Measurements from ENCODE around the gene BMPR1B.
A peak's percentile ranks its signal among the peaks of the same experiment; 100 is the strongest.

BMPR1B gene

DNA sequence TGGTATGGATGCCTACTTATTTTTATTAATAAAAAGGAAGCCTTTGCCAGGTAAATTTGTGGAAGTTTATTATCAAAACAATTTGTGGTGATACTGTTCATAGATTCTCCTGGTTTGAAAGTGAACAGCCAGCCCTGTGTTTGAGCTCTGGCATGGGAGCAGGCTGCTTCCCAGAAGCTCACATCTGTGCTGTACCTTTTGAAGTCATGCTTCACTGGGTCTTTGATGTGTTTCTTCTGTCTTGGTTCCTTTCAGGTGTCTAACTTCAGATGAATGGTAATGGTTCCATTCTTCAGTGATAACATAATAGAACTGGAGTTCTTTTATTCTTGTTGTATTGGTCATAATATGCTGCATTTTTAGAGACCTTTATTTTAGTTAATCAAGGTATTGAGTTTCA lies 85.5 kb downstream of the BMPR1B start:
- H3K27me3 ChIP-seq (ENCODE audit: insufficient read depth, low read length, poor library complexity), result no peaks in the 10 kb centered on the region
- no peaks in the 10 kb centered on the region for H3K9me3 ChIP-seq (ENCODE audit: insufficient read depth, low read length, severe bottlenecking)
- DNase-seq (peak; percentile 39), ATAC-seq (ENCODE audit: insufficient read depth, low read depth) (peak; percentile 94)
- H3K4me1 ChIP-seq (ENCODE audit: insufficient read depth, low read length), result peaks cover 22% of the 10 kb centered on the region
- H3K27ac ChIP-seq (ENCODE audit: low read length), result no peak overlapping the region
- no peak overlapping the region for H3K4me3 ChIP-seq (ENCODE audit: low read depth in 1 of 2, low read length in 2 of 2)
- TF ChIP-seq EZH2 (IDR thresholded peaks at IDR 0.05; ENCODE audit: borderline replicate concordance, low read depth, low read length, severe bottlenecking), result no peak
- TF ChIP-seq, protein P1, sequence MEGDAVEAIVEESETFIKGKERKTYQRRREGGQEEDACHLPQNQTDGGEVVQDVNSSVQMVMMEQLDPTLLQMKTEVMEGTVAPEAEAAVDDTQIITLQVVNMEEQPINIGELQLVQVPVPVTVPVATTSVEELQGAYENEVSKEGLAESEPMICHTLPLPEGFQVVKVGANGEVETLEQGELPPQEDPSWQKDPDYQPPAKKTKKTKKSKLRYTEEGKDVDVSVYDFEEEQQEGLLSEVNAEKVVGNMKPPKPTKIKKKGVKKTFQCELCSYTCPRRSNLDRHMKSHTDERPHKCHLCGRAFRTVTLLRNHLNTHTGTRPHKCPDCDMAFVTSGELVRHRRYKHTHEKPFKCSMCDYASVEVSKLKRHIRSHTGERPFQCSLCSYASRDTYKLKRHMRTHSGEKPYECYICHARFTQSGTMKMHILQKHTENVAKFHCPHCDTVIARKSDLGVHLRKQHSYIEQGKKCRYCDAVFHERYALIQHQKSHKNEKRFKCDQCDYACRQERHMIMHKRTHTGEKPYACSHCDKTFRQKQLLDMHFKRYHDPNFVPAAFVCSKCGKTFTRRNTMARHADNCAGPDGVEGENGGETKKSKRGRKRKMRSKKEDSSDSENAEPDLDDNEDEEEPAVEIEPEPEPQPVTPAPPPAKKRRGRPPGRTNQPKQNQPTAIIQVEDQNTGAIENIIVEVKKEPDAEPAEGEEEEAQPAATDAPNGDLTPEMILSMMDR (IDR thresholded peaks at IDR 0.05; ENCODE audit: borderline replicate concordance, extremely low read depth, low read length, poor library complexity, severe bottlenecking), result no peak
- H3K4me2 ChIP-seq (ENCODE audit: insufficient read depth, low read length), result no peak overlapping the region
- no peaks in the 10 kb centered on the region for H4K20me1 ChIP-seq (ENCODE audit: insufficient read depth, low read length)
- no peak overlapping the region for H3K9ac ChIP-seq (ENCODE audit: low read depth, low read length)
- no peak overlapping the region for H2AFZ ChIP-seq (ENCODE audit: low read depth, low read length)
- H3K79me2 ChIP-seq (ENCODE audit: insufficient read depth, low read length), result no peaks in the 10 kb centered on the region
- no peaks in the 10 kb centered on the region for H3K36me3 ChIP-seq (ENCODE audit: insufficient read depth, low read length)

DNA sequence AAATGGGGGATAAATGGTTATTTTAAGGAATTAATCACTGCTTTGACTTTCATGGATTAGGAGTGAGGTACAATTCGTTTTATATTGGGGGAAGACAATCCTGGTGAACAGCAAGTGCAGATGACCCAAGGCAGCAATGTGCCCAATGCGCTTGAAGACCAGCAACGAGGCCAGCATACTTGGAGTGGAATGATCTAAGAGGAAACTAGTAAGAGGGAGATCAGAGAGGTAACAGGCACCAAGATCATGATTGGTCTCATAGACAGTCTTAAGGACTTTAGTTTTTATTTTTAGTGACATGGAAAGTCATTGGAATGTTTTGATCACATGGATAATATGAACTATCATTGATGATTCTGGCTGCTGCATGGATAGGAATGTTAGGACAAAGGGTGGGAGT lies 90.6 kb downstream of the BMPR1B start:
- Histone ChIP-seq H3K4me3 (ENCODE audit: low read depth in 1 of 2, low read length in 2 of 2) (no peak overlapping the region), H3K9me3 (ENCODE audit: insufficient read depth, low read length, severe bottlenecking) (no peaks in the 10 kb centered on the region), H3K4me2 (ENCODE audit: insufficient read depth, low read length) (no peak overlapping the region), H2AFZ (ENCODE audit: low read depth, low read length) (no peak overlapping the region), H3K4me1 (ENCODE audit: insufficient read depth, low read length) (peaks cover 17% of the 10 kb centered on the region), H3K9ac (ENCODE audit: low read depth, low read length) (no peak overlapping the region), H3K27me3 (ENCODE audit: insufficient read depth, low read length, poor library complexity) (no peaks in the 10 kb centered on the region), H3K79me2 (ENCODE audit: insufficient read depth, low read length) (no peaks in the 10 kb centered on the region), H3K27ac (ENCODE audit: low read length) (no peak overlapping the region), H3K36me3 (ENCODE audit: insufficient read depth, low read length) (no peaks in the 10 kb centered on the region), H4K20me1 (ENCODE audit: insufficient read depth, low read length) (no peaks in the 10 kb centered on the region)
- ATAC-seq (ENCODE audit: insufficient read depth, low read depth) (no peak), DNase-seq (no peak)
- TF ChIP-seq, protein P1 (IDR thresholded peaks at IDR 0.05; ENCODE audit: borderline replicate concordance, extremely low read depth, low read length, poor library complexity, severe bottlenecking), result no peak
- TF ChIP-seq EZH2 (IDR thresholded peaks at IDR 0.05; ENCODE audit: borderline replicate concordance, low read depth, low read length, severe bottlenecking), result no peak

DNA sequence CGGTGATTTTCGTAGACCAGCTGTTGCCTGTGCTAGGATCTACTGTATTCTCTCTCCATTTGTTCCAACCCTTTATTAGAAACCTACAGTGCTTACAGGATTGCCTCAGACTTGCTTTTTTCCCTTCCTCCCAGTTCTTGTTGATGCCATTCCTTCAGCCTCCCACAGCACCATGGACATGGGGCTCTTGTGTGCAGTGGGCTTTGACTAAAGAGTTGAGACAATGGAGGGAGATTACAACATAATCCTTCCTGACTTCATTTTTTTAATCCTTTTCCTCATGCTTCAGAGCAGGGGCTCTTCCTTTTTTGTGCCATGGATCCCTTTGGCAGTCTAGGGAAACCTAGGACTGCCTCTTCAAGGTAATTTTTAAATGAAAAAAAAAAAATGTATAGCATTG lies 92.1 kb downstream of the BMPR1B start:
- Histone ChIP-seq H3K79me2 (ENCODE audit: insufficient read depth, low read length) (no peaks in the 10 kb centered on the region), H3K36me3 (ENCODE audit: insufficient read depth, low read length) (no peaks in the 10 kb centered on the region), H3K27me3 (ENCODE audit: insufficient read depth, low read length, poor library complexity) (no peaks in the 10 kb centered on the region), H3K4me1 (ENCODE audit: insufficient read depth, low read length) (peaks cover 5% of the 10 kb centered on the region; the same call in 1 of the 2 replicates), H2AFZ (ENCODE audit: low read depth, low read length) (no peak overlapping the region), H3K4me2 (ENCODE audit: insufficient read depth, low read length) (no peak overlapping the region), H3K9me3 (ENCODE audit: insufficient read depth, low read length, severe bottlenecking) (no peaks in the 10 kb centered on the region), H3K9ac (ENCODE audit: low read depth, low read length) (no peak overlapping the region), H3K27ac (ENCODE audit: low read length) (no peak overlapping the region), H4K20me1 (ENCODE audit: insufficient read depth, low read length) (no peaks in the 10 kb centered on the region), H3K4me3 (ENCODE audit: low read depth in 1 of 2, low read length in 2 of 2) (no peak overlapping the region)
- no peak for DNase-seq
- ATAC-seq (ENCODE audit: insufficient read depth, low read depth), result no peak; the same call in 2 of the 3 replicates
- TF ChIP-seq EZH2 (IDR thresholded peaks at IDR 0.05; ENCODE audit: borderline replicate concordance, low read depth, low read length, severe bottlenecking), result no peak
- TF ChIP-seq, protein P1 (IDR thresholded peaks at IDR 0.05; ENCODE audit: borderline replicate concordance, extremely low read depth, low read length, poor library complexity, severe bottlenecking), result no peak

- Histone ChIP-seq H4K20me1 (ENCODE audit: insufficient read depth, low read length) (no peaks in the 10 kb centered on the region), H3K27ac (ENCODE audit: low read length) (no peak overlapping the region), H3K4me2 (ENCODE audit: insufficient read depth, low read length) (no peak overlapping the region), H3K79me2 (ENCODE audit: insufficient read depth, low read length) (no peaks in the 10 kb centered on the region), H3K9ac (ENCODE audit: low read depth, low read length) (no peak overlapping the region), H3K4me3 (ENCODE audit: low read depth in 1 of 2, low read length in 2 of 2) (no peak overlapping the region), H3K9me3 (ENCODE audit: insufficient read depth, low read length, severe bottlenecking) (no peaks in the 10 kb centered on the region), H2AFZ (ENCODE audit: low read depth, low read length) (no peak overlapping the region), H3K36me3 (ENCODE audit: insufficient read depth, low read length) (no peaks in the 10 kb centered on the region), H3K27me3 (ENCODE audit: insufficient read depth, low read length, poor library complexity) (no peaks in the 10 kb centered on the region), H3K4me1 (ENCODE audit: insufficient read depth, low read length) (peaks cover 5% of the 10 kb centered on the region; the same call in 1 of the 2 replicates)
- ATAC-seq (ENCODE audit: insufficient read depth, low read depth) (no peak), DNase-seq (no peak)
- no peak for TF ChIP-seq EZH2 (IDR thresholded peaks at IDR 0.05; ENCODE audit: borderline replicate concordance, low read depth, low read length, severe bottlenecking)
- TF ChIP-seq, protein P1 (IDR thresholded peaks at IDR 0.05; ENCODE audit: borderline replicate concordance, extremely low read depth, low read length, poor library complexity, severe bottlenecking), result no peak
Measured at GRCh38 chr4:94852616-94853015, 94.9 kb downstream of the BMPR1B start.

Data from DND-41 (cell line).